DMS 273 (cell line): Measurements from ENCODE around the gene FAM13B.
A peak's percentile ranks its signal among the peaks of the same experiment; 100 is the strongest.

Experiments
- DNase-seq: peaks from one replicate; lab custom pipeline; 2025; ENCODE audit not compliant: unreplicated experiment; lab: John Stamatoyannopoulos, UW

Gene FAM13B

GRCh38 chr5:137901011-137901817 is 131.7 kb downstream of the FAM13B start:
- no peak for DNase-seq

- DNase-seq, result no peak
These were observed 133.4 kb downstream of the FAM13B start for GRCh38 chr5:137899493-137899892.

- no peak for DNase-seq
These were observed 136.3 kb downstream of the FAM13B start for GRCh38 chr5:137896560-137896959.

GRCh38 chr5:137894586-137894985 is 138.3 kb downstream of the FAM13B start:
- DNase-seq, result no peak

GRCh38 chr5:137891849-137892248 is 141.0 kb downstream of the FAM13B start:
- DNase-seq, result peak; percentile 6

- no peak for DNase-seq
These were observed 142.0 kb downstream of the FAM13B start for GRCh38 chr5:137890845-137891244.

GRCh38 chr5:137888863-137889759 is 143.8 kb downstream of the FAM13B start, which contains the start of gene PKD2L2:
Gene PKD2L2 (plus strand): TSS chr5:137889457. CDS start chr5:137889492, 35 bp downstream.
- no peak for DNase-seq

- DNase-seq, result no peak
These were observed 144.4 kb downstream of the FAM13B start for GRCh38 chr5:137888466-137888862.
